GM10266 (cell line): ENCODE data around the gene RASGRF1.

ENCODE experiments used
- DNase-seq: peaks from one replicate; pipeline ENCODE4 v3.0.0; 2012; ENCODE audit errors: extremely low spot score
- CTCF ChIP-seq: IDR thresholded peaks from 2 replicates; pipeline ENCODE4 v1.5.1; 2012; ENCODE audit warnings: mild to moderate bottlenecking, low read depth; ENCODE audit not compliant: control insufficient read depth, insufficient read depth; ENCODE audit errors: missing control alignments

The RASGRF1 gene

GRCh38 chr15:79076661-79077060 is 13.9 kb downstream of the RASGRF1 start:
- TF ChIP-seq CTCF, result no peak
- DNase-seq, result no peak

GRCh38 chr15:79075256-79075655 is 15.3 kb downstream of the RASGRF1 start:
- no peak for DNase-seq
- no peak for TF ChIP-seq CTCF

DNA sequence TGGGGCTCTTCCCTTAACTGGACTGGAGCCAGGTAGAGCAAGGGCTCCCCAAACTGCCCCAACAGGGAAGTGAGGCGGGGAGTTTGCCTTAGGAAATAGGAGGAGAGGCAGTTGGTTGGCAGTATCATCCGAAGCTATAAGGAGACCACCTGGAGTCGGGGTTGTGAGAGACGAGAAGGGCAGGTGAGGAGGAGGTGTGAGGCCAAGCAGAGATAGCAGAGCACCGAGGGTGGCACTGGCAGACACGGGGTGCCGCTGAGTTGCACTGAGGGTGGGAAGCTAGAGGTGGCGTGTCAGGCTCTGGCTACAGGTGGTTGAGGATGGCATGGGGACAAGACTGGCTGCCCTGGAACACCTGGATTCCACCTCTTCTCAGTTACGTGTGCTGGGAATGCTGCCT is 17.2 kb downstream of the RASGRF1 start:
- no peak for TF ChIP-seq CTCF
- no peak for DNase-seq

DNA sequence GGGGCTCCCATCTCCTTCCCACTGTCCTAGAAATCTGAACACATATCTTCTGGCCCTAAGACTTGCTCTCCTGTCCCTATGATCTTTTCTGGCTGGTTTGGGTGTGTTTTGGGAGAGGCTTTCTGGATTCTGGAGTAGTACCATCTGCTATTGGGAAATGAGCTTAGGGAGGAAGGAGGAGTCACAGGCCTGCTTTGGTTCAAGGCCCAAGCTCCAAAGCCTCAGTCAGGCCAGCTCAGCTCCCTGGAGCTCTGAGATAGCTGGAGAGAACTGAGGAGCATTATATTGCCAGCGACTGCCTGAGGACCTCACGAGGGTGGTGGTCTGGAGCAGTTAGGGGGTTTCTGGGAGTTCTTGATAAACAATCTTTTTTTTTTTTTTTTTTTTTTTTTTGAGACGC is 18.7 kb downstream of the RASGRF1 start:
- DNase-seq, result no peak

GRCh38 chr15:79068790-79069189 is 21.8 kb downstream of the RASGRF1 start:
- no peak for TF ChIP-seq CTCF
- no peak for DNase-seq

More for the DNA sequence above, 18.7 kb downstream of the RASGRF1 start:
- TF ChIP-seq CTCF, result no peak

GRCh38 chr15:79067969-79068368 is 22.6 kb downstream of the RASGRF1 start:
- no peak for DNase-seq
- no peak for TF ChIP-seq CTCF

DNA sequence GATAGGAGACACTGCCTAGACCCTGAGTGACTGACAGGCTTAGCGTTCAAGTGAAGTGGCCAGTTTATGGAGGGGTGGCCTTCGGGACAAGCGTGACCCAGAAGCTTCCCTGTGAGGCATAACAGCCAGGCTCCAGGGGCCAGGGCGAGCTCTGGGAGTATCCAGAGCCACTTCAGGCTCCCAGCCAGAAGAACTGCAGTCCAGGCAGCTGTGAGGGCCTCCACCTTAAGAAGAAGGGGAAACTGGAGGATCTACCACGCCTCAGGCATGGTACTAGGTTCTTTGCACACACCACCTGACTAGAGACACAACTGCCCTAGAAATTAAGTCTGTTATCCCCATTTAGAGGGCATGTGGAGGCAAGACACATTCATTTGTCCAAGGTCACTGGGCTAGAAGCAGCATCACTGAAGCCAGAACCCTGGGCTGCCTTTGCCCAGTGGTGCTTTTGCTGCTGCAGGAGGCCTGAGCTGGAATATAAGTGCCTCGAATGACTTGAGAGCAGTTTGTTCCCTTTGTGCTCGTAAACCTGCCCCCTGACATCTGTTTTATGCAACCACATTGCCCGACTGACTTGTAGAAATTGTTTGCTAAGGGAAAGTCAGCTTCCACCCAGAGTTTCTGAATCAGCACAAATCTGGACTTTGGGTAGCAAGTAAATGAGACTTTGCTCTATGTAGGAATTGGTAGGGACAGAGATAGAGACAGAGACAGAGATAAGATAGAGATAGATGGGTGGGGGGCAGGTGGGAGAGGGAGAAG is 23.3 kb downstream of the RASGRF1 start:
- no peak for DNase-seq
- TF ChIP-seq CTCF, result no peak
